Spleen (tissue), 11 donors: ENCODE results near the gene ARID5B. TPM values are rescaled to one million over a fixed set of nuclear protein-coding genes. Genes with fewer than 3 reads are reported as not detected.

ENCODE experiments used
- DNase-seq: peaks from one replicate; pipeline ENCODE4 v3.0.0-alpha.2; 2020
- H3K27ac ChIP-seq, 8 donors: fragments of 200-600 bp; sonication (generic) in 7 of 8; 1 replicate in 4 of 8; 2 replicates in 4 of 8; pipeline versions ENCODE4 v1.5.0 to v1.8.0; 2016 to 2021; ENCODE audit warnings: inconsistent platforms in 4 of 8, mild to moderate bottlenecking in 4 of 8, moderate library complexity in 1 of 8
- H3K27me3 ChIP-seq, 7 donors: fragments of 200-600 bp; sonication (generic) in 6 of 7; replicated peaks in 1 of 7; 1 replicate in 4 of 7; 2 replicates in 3 of 7; pipeline versions ENCODE4 v1.5.0 to v1.8.0; 2016 to 2021; ENCODE audit warnings: inconsistent platforms in 3 of 7, mild to moderate bottlenecking in 1 of 7
- H3K36me3 ChIP-seq, 6 donors: fragments of 200-600 bp; sonication (generic) in 5 of 6; 1 replicate in 4 of 6; 2 replicates in 2 of 6; pipeline versions ENCODE4 v1.5.0 to v1.8.0; 2016 to 2021; ENCODE audit warnings: inconsistent platforms in 2 of 6
- H3K4me1 ChIP-seq, 6 donors: fragments of 200-600 bp; sonication (generic) in 5 of 6; 1 replicate in 3 of 6; 2 replicates in 3 of 6; pipeline versions ENCODE4 v1.5.0 to v1.8.0; 2016 to 2021; ENCODE audit warnings: inconsistent platforms in 3 of 6
- H3K4me3 ChIP-seq, 8 donors: fragments of 200-600 bp; sonication (generic) in 7 of 8; 1 replicate in 4 of 8; 2 replicates in 4 of 8; pipeline versions ENCODE4 v1.5.0 to v1.8.0; 2016 to 2021; ENCODE audit warnings: inconsistent platforms in 4 of 8, mild to moderate bottlenecking in 4 of 8, moderate library complexity in 2 of 8
- H3K9me3 ChIP-seq, 8 donors: fragments of 200-600 bp; sonication (generic) in 7 of 8; 1 replicate in 4 of 8; 2 replicates in 4 of 8; pipeline versions ENCODE4 v1.5.0 to v1.8.0; 2016 to 2021; ENCODE audit warnings: inconsistent platforms in 4 of 8
- CTCF ChIP-seq, 11 experiments: fragments of 200-600 bp in 7 of 11; fragments of 450-650 bp in 4 of 11; sonication (generic) in 4 of 11; IDR thresholded peaks in 8 of 11; conservative IDR thresholded peaks in 3 of 11; 1 replicate in 7 of 11; 2 replicates in 4 of 11; pipeline versions ENCODE4 v1.4.0 to v1.8.0; 2016 to 2021; ENCODE audit warnings: antibody characterized with exemption in 11 of 11, inconsistent platforms in 4 of 11, mild to moderate bottlenecking in 1 of 11
- POLR2A ChIP-seq, 3 donors: fragments of 450-650 bp; IDR thresholded peaks; one replicate each; pipeline ENCODE4 v1.5.1; 2017; ENCODE audit warnings: antibody characterized with exemption in 3 of 3, mild to moderate bottlenecking in 1 of 3
- POLR2AphosphoS5 ChIP-seq, 3 donors: sonication (generic); formaldehyde crosslinking; IDR thresholded peaks; one replicate each; pipeline ENCODE4 v1.5.1; 2017; ENCODE audit warnings: antibody characterized with exemption in 3 of 3
- WGBS, 5 donors: extraction: QIAGEN DNeasy Blood & Tissue Kit in 3 of 5; methylation state at CpG; one replicate each; pipeline versions ENCODE4 v1.1.5 to v1.1.7; 2013 to 2018; 5-methylcytosine and 5-hydroxymethylcytosine counted together
- intact Hi-C: fragments of 100-400 bp; cut with DNase I; formaldehyde crosslinking; loops from one replicate; pipeline ENCODE4 v1.15.0; 2023; ENCODE audit warnings: low total_unique reads
- polyA plus RNA-seq, 3 donors: library from polyadenylated mRNA; stranded (reverse); fragments of 200-250 nt; gene quantifications; one replicate each; pipeline ENCODE4 v1.2.1, GENCODE V29; 2013
- total RNA-seq, 7 donors: library from RNA; depleted of rRNA in 3 of 7; stranded (reverse); fragments of >200 nt in 3 of 7; fragmentation: NEBNext Ultra II Directional in 4 of 7; extraction: Animal tissue kit (Norgen Biotek cat#: 25700) in 4 of 7; gene quantifications; one replicate each; pipeline versions ENCODE4 v1.1.0 to v1.2.1, GENCODE V29; 2016 to 2021
- donor health status: healthy with polysubstance abuse.
- donor health status: DM: no; HTN: no; CAD: no; lungs with moderate emphysema.
- donor health status: DM: no; HTN: no; CAD: no.
- donor health status: Bipolar disorder and iron deficiency.
- donor health status: healthy.
- donor health status: DM: no; HTN: no; CAD: no.
- donor health status: DM: yes; HTN: yes; CAD: no.

The ARID5B gene
- total and polyA plus RNA-seq, 10 donors = 5.6 to 70.7 (median 46.2) TPM

- Histone ChIP-seq H3K27ac (no peak overlapping the region), H3K4me3 (no peak overlapping the region), H3K4me1 (peaks cover 13 to 68% (median 46%) of the 10 kb centered on the region in 6 donors), H3K9me3 (no peaks in the 10 kb centered on the region), H3K36me3 (no peaks in the 10 kb centered on the region), H3K27me3 (no peaks in the 10 kb centered on the region)
- TF ChIP-seq POLR2A (IDR thresholded peaks at IDR 0.05) (no peak), CTCF (IDR thresholded peaks at IDR 0.05 in 8 of 11, conservative IDR thresholded peaks at IDR 0.05 in 3 of 11) (no peak), POLR2AphosphoS5 (IDR thresholded peaks at IDR 0.05) (no peak)
- no peak for DNase-seq
- intact Hi-C loops = no loop called here
Observed at GRCh38 chr10:62106929-62107519, 205.5 kb downstream of the ARID5B start.

DNA sequence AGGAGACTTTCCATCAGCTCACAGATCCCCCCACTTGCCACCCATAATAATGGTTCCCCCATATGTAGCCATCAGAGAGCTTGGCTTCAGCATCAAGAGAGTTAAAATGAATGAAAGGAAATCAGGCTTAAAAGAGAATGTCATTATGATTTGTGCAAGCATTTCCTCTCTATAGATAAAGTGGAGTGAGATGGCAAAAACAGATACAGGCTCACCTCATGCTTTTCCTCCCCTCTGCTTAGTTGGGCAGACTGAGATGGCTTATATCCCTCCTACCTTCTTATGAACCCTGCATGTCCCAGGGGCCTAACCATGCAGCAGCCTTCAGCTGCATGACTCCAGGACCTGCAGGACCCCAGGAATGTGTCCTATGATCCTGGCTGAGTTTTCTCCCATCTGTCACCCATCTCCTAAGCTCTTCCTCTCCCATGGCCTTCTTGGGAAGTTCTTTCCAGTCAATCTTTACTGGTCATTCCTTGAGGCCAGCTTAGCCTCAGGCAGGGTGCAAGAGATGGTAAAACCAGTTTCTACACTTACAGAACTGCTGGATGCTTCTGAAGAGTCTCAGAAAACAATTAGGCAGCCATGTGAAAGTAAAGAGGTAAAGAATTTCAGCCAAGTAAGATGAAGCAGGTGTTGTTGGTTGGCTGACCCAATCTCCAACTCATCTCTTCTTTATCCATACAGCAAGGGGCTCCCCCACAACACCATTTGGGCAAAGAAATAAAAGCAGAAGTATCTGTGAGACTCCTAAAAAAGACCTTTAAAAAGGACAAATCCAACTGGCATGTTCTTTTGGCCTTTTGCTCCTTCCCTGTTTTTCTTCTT lies 207.5 kb downstream of the ARID5B start:
- no peak for DNase-seq
- intact Hi-C loops = no loop called here
- H3K9me3 ChIP-seq = no peaks in the 10 kb centered on the region
- no peak for TF ChIP-seq POLR2AphosphoS5 (IDR thresholded peaks at IDR 0.05)
- no peak overlapping the region for H3K4me3 ChIP-seq
- no peaks in the 10 kb centered on the region for H3K36me3 ChIP-seq
- H3K27ac ChIP-seq = peak overlapping the region in 6 of 8 donors; percentile 34 to 60 (median 46)
- peaks cover 13 to 68% (median 46%) of the 10 kb centered on the region in 6 donors for H3K4me1 ChIP-seq
- H3K27me3 ChIP-seq = no peaks in the 10 kb centered on the region

- Histone ChIP-seq H3K27me3 (no peaks in the 10 kb centered on the region), H3K9me3 (no peaks in the 10 kb centered on the region), H3K4me3 (no peak overlapping the region), H3K4me1 (peaks cover 13 to 65% (median 45%) of the 10 kb centered on the region in 6 donors), H3K27ac (peak overlapping the region in 6 of 8 donors; percentile 34 to 60 (median 46)), H3K36me3 (no peaks in the 10 kb centered on the region)
- no peak for DNase-seq
- intact Hi-C loops = no loop called here
- no peak for TF ChIP-seq POLR2AphosphoS5 (IDR thresholded peaks at IDR 0.05)
- no peak for TF ChIP-seq POLR2A (IDR thresholded peaks at IDR 0.05)
- no peak for TF ChIP-seq CTCF (IDR thresholded peaks at IDR 0.05 in 8 of 11, conservative IDR thresholded peaks at IDR 0.05 in 3 of 11)
- 94 to 100% (median 95%) methylated on average over 1 of the region's 1 CpG for WGBS, 5 donors
Observed at GRCh38 chr10:62109587-62110293, 208.2 kb downstream of the ARID5B start.

DNA sequence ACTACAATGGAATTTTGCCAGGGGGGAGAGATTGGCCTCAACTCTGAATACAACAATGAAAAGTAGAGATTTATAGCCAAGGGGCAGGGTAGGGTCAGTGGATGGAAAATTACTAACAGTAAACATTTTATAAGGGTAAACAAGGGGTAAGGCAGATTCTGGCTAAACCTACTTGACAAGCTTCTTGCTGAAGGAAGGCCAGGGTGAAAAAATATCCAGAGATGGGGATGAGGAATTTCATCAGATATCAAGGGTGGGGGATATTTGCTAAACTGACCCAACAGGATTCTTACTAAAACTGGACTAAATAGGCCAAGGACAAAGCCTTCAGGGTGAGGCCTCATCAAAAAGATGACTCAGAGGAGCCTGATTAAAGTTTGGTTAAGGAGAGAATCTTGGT lies 210.8 kb downstream of the ARID5B start:
- DNase-seq = no peak
- no peak overlapping the region for H3K27ac ChIP-seq
- H3K4me3 ChIP-seq = no peak overlapping the region
- H3K4me1 ChIP-seq = peaks cover 13 to 40% (median 32%) of the 10 kb centered on the region in 6 donors
- no peaks in the 10 kb centered on the region for H3K27me3 ChIP-seq
- TF ChIP-seq POLR2A (IDR thresholded peaks at IDR 0.05) (no peak), CTCF (IDR thresholded peaks at IDR 0.05 in 8 of 11, conservative IDR thresholded peaks at IDR 0.05 in 3 of 11) (no peak), POLR2AphosphoS5 (IDR thresholded peaks at IDR 0.05) (no peak)
- intact Hi-C loops = no loop called here
- H3K36me3 ChIP-seq = no peaks in the 10 kb centered on the region
- H3K9me3 ChIP-seq = no peaks in the 10 kb centered on the region
